Glutamatergic neuron (in vitro differentiated cells): ENCODE data around the gene TRIM63. TPM values are rescaled to one million over a fixed set of nuclear protein-coding genes. Genes with fewer than 3 reads are reported as not detected.

Source experiments
- DNase-seq: peaks from one replicate; pipeline ENCODE4 v3.0.0; 2022
- H3K27ac Mint-ChIP-seq: one replicate; pipeline ENCODE4 v1.8.0; 2020; ENCODE audit warnings: mild to moderate bottlenecking, mixed read lengths, inconsistent platforms; ENCODE audit not compliant: unreplicated experiment
- H3K27me3 Mint-ChIP-seq: one replicate; pipeline ENCODE4 v1.8.0; 2020; ENCODE audit warnings: mild to moderate bottlenecking, moderate library complexity, mixed read lengths, inconsistent platforms; ENCODE audit not compliant: unreplicated experiment
- H3K36me3 Mint-ChIP-seq: one replicate; pipeline ENCODE4 v1.8.0; 2020; ENCODE audit warnings: mild to moderate bottlenecking, mixed read lengths, inconsistent platforms; ENCODE audit not compliant: unreplicated experiment
- H3K4me1 Mint-ChIP-seq: one replicate; pipeline ENCODE4 v1.8.0; 2020; ENCODE audit warnings: mild to moderate bottlenecking, low read depth, mixed read lengths, inconsistent platforms; ENCODE audit not compliant: unreplicated experiment
- H3K4me3 Mint-ChIP-seq: one replicate; pipeline ENCODE4 v1.8.0; 2020; ENCODE audit warnings: mild to moderate bottlenecking, mixed read lengths, inconsistent platforms; ENCODE audit not compliant: unreplicated experiment
- H3K9me3 Mint-ChIP-seq: one replicate; pipeline ENCODE4 v1.8.0; 2020; ENCODE audit warnings: mild to moderate bottlenecking, moderate library complexity, mixed read lengths, inconsistent platforms; ENCODE audit not compliant: unreplicated experiment
- total RNA-seq: library from RNA; stranded (reverse); fragmentation: NEBNext Ultra II Directional; extraction: Animal tissue kit (Norgen Biotek cat#: 25700); gene quantifications from one replicate; pipeline ENCODE4 v1.2.1, GENCODE V29; 2021; ENCODE audit not compliant: unreplicated experiment
- TF ChIP-seq, protein P1 (sequence below): fragments of 200-600 bp; sonication (generic); IDR thresholded peaks from one replicate; pipeline ENCODE4 v1.5.0; 2021; ENCODE audit not compliant: partially characterized antibody, unreplicated experiment

Gene TRIM63
- total RNA-seq, 1 donor from 2014 or later = not detected

DNA sequence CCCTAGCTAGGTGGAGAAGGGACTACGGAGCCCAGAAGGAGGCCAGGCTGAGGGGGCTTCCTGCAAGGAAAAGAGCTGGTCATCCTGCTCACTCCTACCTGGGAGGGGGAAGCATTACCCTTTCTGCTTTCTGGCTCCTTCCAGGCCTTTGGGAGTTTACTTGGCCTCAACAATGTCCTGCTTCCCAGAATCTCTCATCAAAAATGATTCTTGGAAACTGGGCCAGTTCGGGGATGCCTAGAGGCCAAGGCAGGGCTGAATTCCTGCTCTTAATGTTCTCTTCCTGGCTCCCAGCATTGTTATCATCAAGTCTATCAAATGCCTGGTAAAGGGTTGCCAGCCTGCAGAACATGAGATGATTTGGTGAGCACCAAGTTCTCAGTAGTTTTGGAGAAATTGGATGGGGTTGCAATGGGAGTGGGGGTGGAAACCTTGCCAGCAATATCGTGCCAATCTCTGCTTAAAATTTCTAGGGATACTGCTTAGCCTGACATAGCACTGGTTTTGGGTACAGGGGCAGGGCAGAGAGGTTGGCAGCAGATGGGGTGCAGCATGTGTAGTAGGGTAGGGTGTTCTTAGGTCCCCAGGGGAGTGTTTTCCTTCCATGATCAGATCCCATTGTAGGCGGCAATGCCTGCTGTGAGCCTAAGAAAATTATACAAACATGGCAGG, 61.9 kb downstream of the TRIM63 start:
- no peak overlapping the region for H3K4me3 Mint-ChIP-seq
- no peak for DNase-seq
- peaks cover 5% of the 10 kb centered on the region for H3K9me3 Mint-ChIP-seq
- H3K27me3 Mint-ChIP-seq = peaks cover 9% of the 10 kb centered on the region
- TF ChIP-seq, protein P1, sequence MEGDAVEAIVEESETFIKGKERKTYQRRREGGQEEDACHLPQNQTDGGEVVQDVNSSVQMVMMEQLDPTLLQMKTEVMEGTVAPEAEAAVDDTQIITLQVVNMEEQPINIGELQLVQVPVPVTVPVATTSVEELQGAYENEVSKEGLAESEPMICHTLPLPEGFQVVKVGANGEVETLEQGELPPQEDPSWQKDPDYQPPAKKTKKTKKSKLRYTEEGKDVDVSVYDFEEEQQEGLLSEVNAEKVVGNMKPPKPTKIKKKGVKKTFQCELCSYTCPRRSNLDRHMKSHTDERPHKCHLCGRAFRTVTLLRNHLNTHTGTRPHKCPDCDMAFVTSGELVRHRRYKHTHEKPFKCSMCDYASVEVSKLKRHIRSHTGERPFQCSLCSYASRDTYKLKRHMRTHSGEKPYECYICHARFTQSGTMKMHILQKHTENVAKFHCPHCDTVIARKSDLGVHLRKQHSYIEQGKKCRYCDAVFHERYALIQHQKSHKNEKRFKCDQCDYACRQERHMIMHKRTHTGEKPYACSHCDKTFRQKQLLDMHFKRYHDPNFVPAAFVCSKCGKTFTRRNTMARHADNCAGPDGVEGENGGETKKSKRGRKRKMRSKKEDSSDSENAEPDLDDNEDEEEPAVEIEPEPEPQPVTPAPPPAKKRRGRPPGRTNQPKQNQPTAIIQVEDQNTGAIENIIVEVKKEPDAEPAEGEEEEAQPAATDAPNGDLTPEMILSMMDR = no peak
- H3K4me1 Mint-ChIP-seq = peaks cover 11% of the 10 kb centered on the region
- no peaks in the 10 kb centered on the region for H3K36me3 Mint-ChIP-seq
- H3K27ac Mint-ChIP-seq = no peak overlapping the region

DNA sequence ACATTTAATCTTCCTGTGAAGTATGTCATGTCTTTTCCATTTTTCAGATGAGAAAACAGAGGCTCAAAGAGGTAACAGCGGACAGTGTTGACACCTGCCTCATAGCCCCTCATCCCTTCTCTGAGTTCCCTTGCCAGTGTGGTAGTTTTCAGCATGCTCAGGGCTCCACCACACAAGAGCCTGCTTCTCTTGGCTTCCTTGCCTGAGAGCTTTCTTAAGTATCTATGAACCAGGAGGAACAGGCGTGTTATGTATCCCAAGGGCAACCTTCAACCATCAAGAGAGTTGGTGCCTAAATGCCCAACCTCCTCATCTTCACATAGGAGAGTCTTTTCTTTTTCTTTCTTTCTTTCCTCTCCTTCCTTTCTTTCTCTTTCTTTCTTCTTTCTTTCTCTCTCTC, 63.7 kb downstream of the TRIM63 start:
- peaks cover 2% of the 10 kb centered on the region for H3K9me3 Mint-ChIP-seq
- no peaks in the 10 kb centered on the region for H3K36me3 Mint-ChIP-seq
- no peak overlapping the region for H3K4me3 Mint-ChIP-seq
- TF ChIP-seq, protein P1 = no peak
- H3K4me1 Mint-ChIP-seq = peaks cover 19% of the 10 kb centered on the region
- no peak overlapping the region for H3K27ac Mint-ChIP-seq
- peaks cover 12% of the 10 kb centered on the region for H3K27me3 Mint-ChIP-seq
- DNase-seq = no peak

DNA sequence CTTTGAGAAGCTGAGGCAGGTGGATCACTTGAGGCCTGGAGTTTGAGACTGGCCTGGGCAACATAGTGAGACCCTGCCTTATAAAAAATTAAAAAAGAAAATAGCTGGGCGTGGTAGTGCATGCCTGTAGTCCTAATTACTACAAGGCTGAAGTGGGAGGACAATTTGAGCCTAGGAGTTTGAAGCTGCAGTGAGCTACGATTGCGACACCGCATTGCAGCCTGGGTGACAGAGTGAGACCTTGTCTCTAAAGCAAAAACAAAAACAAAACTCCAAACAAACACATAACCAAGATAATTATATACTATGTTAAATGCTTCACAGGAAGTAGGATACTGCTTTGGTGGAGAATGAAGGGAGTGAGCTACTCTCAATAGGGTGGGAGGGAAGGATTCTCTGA, 64.2 kb downstream of the TRIM63 start:
- Mint-ChIP-seq H3K36me3 (no peaks in the 10 kb centered on the region), H3K4me3 (no peak overlapping the region), H3K9me3 (peaks cover 5% of the 10 kb centered on the region), H3K27me3 (peaks cover 14% of the 10 kb centered on the region), H3K4me1 (peaks cover 24% of the 10 kb centered on the region), H3K27ac (no peak overlapping the region)
- DNase-seq = no peak
- TF ChIP-seq, protein P1 = no peak

Other genes starting within 250 kb of the TRIM63 start
- gene MTFR1L, start 247.7 kb downstream of the TRIM63 start, total RNA-seq = 70.4 TPM
- gene AUNIP, start 208.2 kb downstream of the TRIM63 start, total RNA-seq = 1.3 TPM
- 6.4 TPM for gene PAQR7, start 191.9 kb downstream of the TRIM63 start, total RNA-seq
- gene STMN1, start 161.2 kb downstream of the TRIM63 start, total RNA-seq = 2,298 TPM
- 6.3 TPM for gene PAFAH2, start 69.6 kb downstream of the TRIM63 start, total RNA-seq
- gene EXTL1, start 45.9 kb downstream of the TRIM63 start, total RNA-seq = 2.6 TPM
- gene SLC30A2, start 21.5 kb downstream of the TRIM63 start, total RNA-seq = not detected
- gene PDIK1L, start 44.2 kb upstream of the TRIM63 start, total RNA-seq = 7.2 TPM
- 0.25 TPM for gene FAM110D, start 91.4 kb upstream of the TRIM63 start, total RNA-seq
- not detected for gene C1orf232, start 101.3 kb upstream of the TRIM63 start, total RNA-seq
- gene ZNF593, start 102.3 kb upstream of the TRIM63 start, total RNA-seq = 35.9 TPM
- 4.2 TPM for gene ZNF593OS, start 104.2 kb upstream of the TRIM63 start, total RNA-seq
- 9.9 TPM for gene CNKSR1, start 109.9 kb upstream of the TRIM63 start, total RNA-seq
- not detected for gene CATSPER4, start 123.0 kb upstream of the TRIM63 start, total RNA-seq
- gene CEP85, start 166.6 kb upstream of the TRIM63 start, total RNA-seq = 28.2 TPM
- gene SH3BGRL3, start 212.5 kb upstream of the TRIM63 start, total RNA-seq = 412 TPM
- 11.4 TPM for gene UBXN11, start 239.0 kb upstream of the TRIM63 start, total RNA-seq